GM12872 (cell line): ENCODE measurements around the gene UIMC1.

ENCODE experiments used
- CTCF ChIP-seq: IDR thresholded peaks from 3 replicates; pipeline ENCODE4 v1.5.1; 2011; ENCODE audit warnings: low read depth, mild to moderate bottlenecking, low read length, moderate library complexity; ENCODE audit not compliant: insufficient read depth

UIMC1 gene

DNA sequence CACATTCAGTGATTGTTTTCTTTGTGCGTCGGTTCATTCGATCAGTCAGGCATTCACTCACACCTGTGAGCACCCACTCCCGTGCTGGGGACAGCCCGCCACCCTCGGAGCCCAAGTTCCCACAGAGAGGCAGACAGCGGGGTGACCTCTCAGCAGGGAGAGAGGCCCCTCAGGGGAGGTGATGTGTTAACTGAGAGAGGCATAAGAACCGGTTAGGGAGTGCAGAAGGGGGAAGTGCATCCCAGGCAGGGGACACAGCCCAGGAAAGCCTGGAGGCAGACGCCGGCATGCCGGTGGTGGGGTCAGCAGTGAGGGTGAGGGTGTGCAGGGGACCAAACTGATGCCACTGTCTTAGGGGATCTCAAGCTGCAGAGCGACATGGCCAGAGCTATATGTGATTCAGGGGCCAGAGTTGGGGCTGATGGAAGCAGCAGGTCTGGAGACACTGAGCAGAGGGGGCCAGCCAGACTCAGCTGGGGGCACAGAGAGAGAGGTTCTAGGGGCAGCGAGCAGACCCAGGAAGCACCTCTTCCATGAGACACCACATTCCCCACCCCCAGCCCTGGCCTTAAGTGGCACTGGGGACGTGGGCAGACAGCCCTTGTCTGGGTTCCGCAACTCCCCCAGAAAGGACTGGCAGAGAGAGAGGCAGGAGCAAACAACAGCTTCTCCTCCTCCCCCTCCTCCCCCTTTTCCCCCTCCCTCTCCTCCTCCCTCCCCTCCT lies 143.4 kb downstream of the UIMC1 start:
- no peak for TF ChIP-seq CTCF

GRCh38 chr5:176862330-176862995 lies 144.1 kb downstream of the UIMC1 start:
- TF ChIP-seq CTCF = no peak

GRCh38 chr5:176861276-176861675 lies 145.3 kb downstream of the UIMC1 start:
- no peak for TF ChIP-seq CTCF

DNA sequence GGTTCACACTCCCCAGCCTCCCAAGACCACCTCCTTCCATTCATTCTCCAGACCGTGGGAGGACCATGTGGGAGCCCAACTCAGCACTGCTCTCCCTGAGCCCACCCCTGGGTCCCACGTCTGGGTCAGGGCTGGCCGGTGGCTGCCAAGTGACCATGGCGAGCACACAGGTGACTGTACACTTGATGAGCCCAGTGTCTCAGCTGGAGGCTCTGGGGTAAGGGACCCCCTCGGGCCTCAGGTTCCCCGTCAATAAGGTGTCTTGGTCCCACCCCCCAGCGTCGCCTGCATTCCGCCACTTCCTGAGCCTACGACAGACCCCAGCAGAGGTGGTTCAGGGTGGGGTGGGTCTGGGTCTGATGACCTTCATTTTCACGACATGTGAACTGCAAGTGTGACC lies 146.2 kb downstream of the UIMC1 start:
- no peak for TF ChIP-seq CTCF

- TF ChIP-seq CTCF = no peak
Measured at GRCh38 chr5:176859916-176860315, 146.7 kb downstream of the UIMC1 start.

- TF ChIP-seq CTCF = no peak
Measured at GRCh38 chr5:176857894-176858273, 148.7 kb downstream of the UIMC1 start.

GRCh38 chr5:176857216-176857893 lies 149.2 kb downstream of the UIMC1 start:
- TF ChIP-seq CTCF = no peak
